Smooth muscle cell (in vitro differentiated cells): ENCODE data around the gene C4BPB. TPM values are rescaled to one million over a fixed set of nuclear protein-coding genes. Genes with fewer than 3 reads are reported as not detected.

ENCODE experiments used
- DNase-seq: peaks from one replicate; lab custom pipeline; 2025; ENCODE audit not compliant: unreplicated experiment; lab: John Stamatoyannopoulos, UW
- H2AFZ ChIP-seq: fragments of 200-600 bp; sonication (generic); 2 replicates; pipeline ENCODE4 v1.6.0; 2016; ENCODE audit warnings: antibody characterized with exemption, low read depth, mild to moderate bottlenecking
- H3F3A ChIP-seq: fragments of 200-600 bp; sonication (generic); 2 replicates; pipeline ENCODE4 v1.6.0; 2017; ENCODE audit warnings: antibody characterized with exemption, low read depth
- H3K27ac ChIP-seq: fragments of 200-600 bp; sonication (generic); 2 replicates; pipeline ENCODE4 v1.5.1; 2016; ENCODE audit warnings: low read depth, mild to moderate bottlenecking
- H3K27me3 ChIP-seq: fragments of 200-600 bp; sonication (generic); 2 replicates; pipeline ENCODE4 v1.6.1; 2016; ENCODE audit warnings: low read depth, mild to moderate bottlenecking
- H3K36me3 ChIP-seq: fragments of 200-600 bp; sonication (generic); 2 replicates; pipeline ENCODE4 v1.5.1; 2016; ENCODE audit warnings: low read depth
- H3K4me1 ChIP-seq: fragments of 200-600 bp; sonication (generic); 2 replicates; pipeline ENCODE4 v1.5.1; 2016; ENCODE audit warnings: low read depth
- H3K4me2 ChIP-seq: fragments of 200-600 bp; sonication (generic); 2 replicates; pipeline ENCODE4 v1.6.0; 2016; ENCODE audit warnings: mild to moderate bottlenecking
- H3K4me3 ChIP-seq: fragments of 200-600 bp; sonication (generic); 2 replicates; pipeline ENCODE4 v1.5.1; 2016; ENCODE audit warnings: mild to moderate bottlenecking
- H3K79me2 ChIP-seq: fragments of 200-600 bp; sonication (generic); 2 replicates; pipeline ENCODE4 v1.6.0; 2016; ENCODE audit warnings: low read depth, mild to moderate bottlenecking
- H3K9ac ChIP-seq: fragments of 200-600 bp; sonication (generic); 2 replicates; pipeline ENCODE4 v1.6.0; 2016; ENCODE audit warnings: low read depth
- H3K9me3 ChIP-seq: fragments of 200-600 bp; sonication (generic); replicated peaks from 2 replicates; pipeline ENCODE4 v1.5.1; 2016; ENCODE audit warnings: low read depth
- H4K20me1 ChIP-seq: fragments of 200-600 bp; sonication (generic); 2 replicates; pipeline ENCODE4 v1.6.0; 2016; ENCODE audit warnings: low read depth
- CTCF ChIP-seq: fragments of 200-600 bp; sonication (generic); IDR thresholded peaks from 2 replicates; pipeline ENCODE4 v1.5.1; 2017; ENCODE audit warnings: borderline replicate concordance, mild to moderate bottlenecking, antibody characterized with exemption; ENCODE audit not compliant: insufficient read depth, poor library complexity, severe bottlenecking
- WGBS: methylation state at CpG from one replicate; pipeline ENCODE4 v1.1.7; 2016; ENCODE audit warnings: low lambda C conversion rate; 5-methylcytosine and 5-hydroxymethylcytosine counted together
- polyA plus RNA-seq: library from polyadenylated mRNA; unstranded; fragments of >200 nt; fragmentation: Nextera tagmentation; extraction: Ambion mirVana; gene quantifications from 2 replicates; pipeline ENCODE4 v1.2.1, GENCODE V29; 2016
- total RNA-seq: library from RNA; depleted of rRNA; stranded (reverse); fragments of >200 nt; gene quantifications from 2 replicates; pipeline ENCODE4 v1.2.3, GENCODE V29; 2014

The C4BPB gene
- total and polyA plus RNA-seq, 2 experiments from 2014 or later, result 0.99 to 1.00 TPM

- Histone ChIP-seq H3K4me3 (no peak overlapping the region), H3K4me1 (no peaks in the 10 kb centered on the region), H3K27ac (no peak overlapping the region), H4K20me1 (no peaks in the 10 kb centered on the region), H3F3A (no peaks in the 10 kb centered on the region), H3K9ac (no peak overlapping the region), H3K36me3 (no peaks in the 10 kb centered on the region), H3K4me2 (no peak overlapping the region), H3K79me2 (no peaks in the 10 kb centered on the region), H3K9me3 (no peaks in the 10 kb centered on the region), H3K27me3 (no peaks in the 10 kb centered on the region), H2AFZ (no peak overlapping the region)
- WGBS, result 93% methylated on average over 5 of the region's 5 CpGs
- no peak for TF ChIP-seq CTCF
- no peak for DNase-seq
These were observed 12.3 kb upstream of the C4BPB start for GRCh38 chr1:207076181-207076955.

- H3K4me3 ChIP-seq, result no peak overlapping the region
- no peak overlapping the region for H3K27ac ChIP-seq
- no peaks in the 10 kb centered on the region for H3K27me3 ChIP-seq
- no peak for TF ChIP-seq CTCF
- H3K9ac ChIP-seq, result no peak overlapping the region
- no peaks in the 10 kb centered on the region for H3F3A ChIP-seq
- H2AFZ ChIP-seq, result no peak overlapping the region
- H3K4me2 ChIP-seq, result no peak overlapping the region
- H4K20me1 ChIP-seq, result no peaks in the 10 kb centered on the region
- no peaks in the 10 kb centered on the region for H3K4me1 ChIP-seq
- H3K79me2 ChIP-seq, result no peaks in the 10 kb centered on the region
- DNase-seq, result no peak
- no peaks in the 10 kb centered on the region for H3K36me3 ChIP-seq
- WGBS, result 98% methylated on average over 1 of the region's 1 CpG
- H3K9me3 ChIP-seq, result no peaks in the 10 kb centered on the region
These were observed 11.6 kb upstream of the C4BPB start for GRCh38 chr1:207077012-207077411.

GRCh38 chr1:207077470-207078377, 10.9 kb upstream of the C4BPB start:
- Histone ChIP-seq H3K4me1 (no peaks in the 10 kb centered on the region), H2AFZ (no peak overlapping the region), H3K79me2 (no peaks in the 10 kb centered on the region), H3K27me3 (no peaks in the 10 kb centered on the region), H3K9ac (no peak overlapping the region), H3F3A (no peaks in the 10 kb centered on the region), H3K4me2 (no peak overlapping the region), H3K27ac (no peak overlapping the region), H4K20me1 (no peaks in the 10 kb centered on the region), H3K9me3 (no peaks in the 10 kb centered on the region), H3K36me3 (no peaks in the 10 kb centered on the region), H3K4me3 (no peak overlapping the region)
- peak; percentile 88 for TF ChIP-seq CTCF
- peak; percentile 4 for DNase-seq
- WGBS, result 45% methylated on average over 6 of the region's 6 CpGs
